Measurements from ENCODE around the gene INS.

The INS gene

DNA sequence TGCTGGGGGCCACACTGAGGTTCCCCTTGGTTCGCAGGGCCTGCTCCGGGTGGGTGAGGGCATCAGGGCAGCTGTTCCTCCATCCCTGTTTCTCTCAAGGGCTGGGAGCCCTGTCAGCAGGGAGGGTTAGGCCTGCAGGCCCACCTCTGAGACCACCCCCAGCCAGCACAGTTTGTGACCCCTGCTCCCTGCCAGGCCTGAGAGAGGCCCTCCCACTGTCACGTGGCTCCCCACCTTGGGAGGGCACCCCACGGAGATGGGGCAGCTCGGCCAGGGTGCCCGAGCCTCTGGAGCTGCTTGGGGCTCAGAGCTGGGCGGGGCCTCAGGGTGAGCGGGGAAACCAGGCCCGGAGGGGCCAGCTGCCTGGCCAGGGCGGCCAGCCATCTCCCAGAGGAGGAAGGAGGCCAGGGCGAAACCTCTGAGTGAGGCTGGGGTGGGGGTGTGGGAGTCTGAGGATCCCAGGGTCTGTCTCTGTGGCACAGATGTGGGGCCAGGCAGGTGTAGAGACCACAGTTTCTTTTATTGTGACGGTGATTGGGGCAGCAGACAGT, 2.5 kb upstream of the INS start:
- TF ChIP-seq, protein P1, sequence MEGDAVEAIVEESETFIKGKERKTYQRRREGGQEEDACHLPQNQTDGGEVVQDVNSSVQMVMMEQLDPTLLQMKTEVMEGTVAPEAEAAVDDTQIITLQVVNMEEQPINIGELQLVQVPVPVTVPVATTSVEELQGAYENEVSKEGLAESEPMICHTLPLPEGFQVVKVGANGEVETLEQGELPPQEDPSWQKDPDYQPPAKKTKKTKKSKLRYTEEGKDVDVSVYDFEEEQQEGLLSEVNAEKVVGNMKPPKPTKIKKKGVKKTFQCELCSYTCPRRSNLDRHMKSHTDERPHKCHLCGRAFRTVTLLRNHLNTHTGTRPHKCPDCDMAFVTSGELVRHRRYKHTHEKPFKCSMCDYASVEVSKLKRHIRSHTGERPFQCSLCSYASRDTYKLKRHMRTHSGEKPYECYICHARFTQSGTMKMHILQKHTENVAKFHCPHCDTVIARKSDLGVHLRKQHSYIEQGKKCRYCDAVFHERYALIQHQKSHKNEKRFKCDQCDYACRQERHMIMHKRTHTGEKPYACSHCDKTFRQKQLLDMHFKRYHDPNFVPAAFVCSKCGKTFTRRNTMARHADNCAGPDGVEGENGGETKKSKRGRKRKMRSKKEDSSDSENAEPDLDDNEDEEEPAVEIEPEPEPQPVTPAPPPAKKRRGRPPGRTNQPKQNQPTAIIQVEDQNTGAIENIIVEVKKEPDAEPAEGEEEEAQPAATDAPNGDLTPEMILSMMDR (IDR thresholded peaks at IDR 0.05) = no peak
- no peak for TF ChIP-seq ZFX (IDR thresholded peaks at IDR 0.05; ENCODE audit: borderline replicate concordance)
- no peak overlapping the region for H3K27ac ChIP-seq

- H3K27ac ChIP-seq = no peak overlapping the region
- TF ChIP-seq, protein P1 (IDR thresholded peaks at IDR 0.05) = no peak
- no peak for TF ChIP-seq ZFX (IDR thresholded peaks at IDR 0.05; ENCODE audit: borderline replicate concordance)
Observed at GRCh38 chr11:2159536-2160413, 1.2 kb downstream of the INS start.

GRCh38 chr11:2158966-2159365, 2.0 kb downstream of the INS start:
- TF ChIP-seq, protein P1 (IDR thresholded peaks at IDR 0.05) = no peak
- TF ChIP-seq ZFX (IDR thresholded peaks at IDR 0.05; ENCODE audit: borderline replicate concordance) = no peak

GRCh38 chr11:2158296-2158737, 2.7 kb downstream of the INS start:
- H3K27ac ChIP-seq = no peak overlapping the region
- no peak for TF ChIP-seq ZFX (IDR thresholded peaks at IDR 0.05; ENCODE audit: borderline replicate concordance)
- TF ChIP-seq, protein P1 (IDR thresholded peaks at IDR 0.05) = no peak

More at GRCh38 chr11:2158966-2159365, 2.0 kb downstream of the INS start:
- no peak overlapping the region for H3K27ac ChIP-seq

DNA sequence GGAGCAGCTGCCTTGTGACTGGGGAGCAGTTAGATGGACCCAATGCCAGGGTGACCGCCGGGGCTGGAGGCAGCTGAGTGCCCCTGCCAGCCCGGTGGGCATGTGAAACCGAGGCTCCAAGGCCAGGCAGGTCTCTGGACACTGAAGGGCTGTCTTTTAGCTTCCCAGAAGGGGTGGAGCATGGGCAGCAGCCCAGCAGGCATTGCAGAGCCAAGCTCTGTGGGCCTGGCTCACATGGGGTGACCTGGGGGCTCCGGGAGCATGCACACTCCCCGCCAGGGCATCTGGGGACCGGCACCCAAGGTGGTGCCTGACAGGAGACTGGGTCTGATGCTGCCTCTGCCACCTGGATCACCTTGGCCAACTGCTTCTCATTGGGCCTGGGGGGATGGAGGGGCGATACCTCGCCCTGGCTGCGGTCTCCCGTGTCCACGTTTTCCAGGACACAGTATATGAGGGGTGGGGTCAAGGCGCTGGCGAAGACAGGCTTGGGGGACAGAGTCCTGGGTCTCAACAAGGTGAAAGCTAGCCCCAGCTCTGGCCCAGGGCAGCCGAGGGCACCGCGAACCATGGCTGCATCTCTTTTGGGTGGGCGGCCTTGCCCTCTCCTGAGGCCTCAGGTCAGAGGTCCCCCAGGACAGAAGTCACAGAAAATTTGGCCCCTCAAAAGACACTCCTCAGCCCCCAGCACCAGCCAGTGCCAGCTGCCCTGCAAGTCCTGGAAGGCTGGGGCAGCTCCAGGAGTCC, 3.5 kb downstream of the INS start:
- TF ChIP-seq, protein P1 (IDR thresholded peaks at IDR 0.05) = no peak
- TF ChIP-seq ZFX (IDR thresholded peaks at IDR 0.05; ENCODE audit: borderline replicate concordance) = no peak
- no peak overlapping the region for H3K27ac ChIP-seq

DNA sequence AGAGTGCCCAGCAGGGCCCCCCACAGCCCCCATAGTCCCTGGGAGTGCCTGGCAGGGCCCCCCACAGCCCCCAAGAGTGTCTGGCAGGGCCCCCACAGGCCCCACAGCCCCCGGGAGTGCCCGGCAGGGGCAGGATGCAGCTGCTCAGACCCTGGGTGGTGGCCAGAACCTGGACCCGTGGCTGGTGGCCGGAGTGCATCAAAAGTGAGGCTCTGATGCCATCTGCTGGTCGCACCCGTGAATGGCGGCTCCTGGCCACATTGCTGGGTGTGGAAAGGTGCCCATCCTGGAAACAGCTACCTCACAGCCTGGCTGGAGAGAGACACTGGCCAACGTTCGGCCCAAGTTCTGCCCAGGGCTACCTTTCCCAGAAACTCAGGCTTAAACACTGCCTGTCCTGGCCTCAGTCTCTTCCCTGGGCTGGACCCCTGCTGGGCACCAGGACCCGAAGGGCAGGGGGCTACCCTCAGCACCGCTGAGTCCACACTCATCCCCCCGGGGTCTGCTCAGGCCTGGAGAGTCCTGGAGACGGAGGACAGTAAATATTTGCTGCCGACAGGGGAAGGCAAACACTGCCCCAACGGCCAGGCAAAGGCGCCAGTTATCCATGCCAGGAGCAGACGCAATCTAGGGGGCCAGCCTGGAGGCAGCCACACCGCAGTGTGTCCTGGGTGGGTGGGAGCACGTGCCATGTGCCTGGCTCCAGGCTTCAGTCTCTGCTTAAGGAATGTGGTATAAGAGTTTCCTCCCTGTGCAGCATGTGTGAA, 4.4 kb downstream of the INS start:
- no peak overlapping the region for H3K27ac ChIP-seq
- no peak for TF ChIP-seq ZFX (IDR thresholded peaks at IDR 0.05; ENCODE audit: borderline replicate concordance)
- TF ChIP-seq, protein P1 (IDR thresholded peaks at IDR 0.05) = peak; percentile 89
